HS-27A (cell line): ENCODE data around the gene METAP1.
"Not testable (repeated sequence)": the region's sequence is repeated elsewhere in the genome, so short reads cannot be mapped to it uniquely, and the experiment has no call there.

Source experiments
- DNase-seq: peaks from one replicate; pipeline ENCODE4 v3.0.0-alpha.2; 2012; ENCODE audit warnings: low read depth, missing footprints

The METAP1 gene

DNA sequence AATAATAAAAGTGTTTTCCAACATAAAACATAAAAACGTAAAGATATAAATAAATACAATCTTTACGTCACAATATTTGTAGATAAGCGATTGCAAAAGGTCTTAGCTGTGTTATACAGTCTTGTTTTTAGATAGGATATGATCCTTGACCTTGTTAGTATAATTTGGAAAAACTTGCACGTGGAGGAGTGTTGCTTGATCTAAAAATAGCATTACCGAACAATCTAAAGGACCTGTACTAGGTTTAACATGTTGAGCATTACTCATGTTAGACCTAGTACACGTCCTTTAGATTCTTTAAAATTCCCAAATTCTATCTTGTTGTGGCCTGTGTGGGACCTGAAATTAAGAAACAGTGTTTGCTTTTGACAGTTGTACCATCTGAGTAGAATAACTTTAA, 1.6 kb downstream of the METAP1 start:
- DNase-seq = no peak

DNA sequence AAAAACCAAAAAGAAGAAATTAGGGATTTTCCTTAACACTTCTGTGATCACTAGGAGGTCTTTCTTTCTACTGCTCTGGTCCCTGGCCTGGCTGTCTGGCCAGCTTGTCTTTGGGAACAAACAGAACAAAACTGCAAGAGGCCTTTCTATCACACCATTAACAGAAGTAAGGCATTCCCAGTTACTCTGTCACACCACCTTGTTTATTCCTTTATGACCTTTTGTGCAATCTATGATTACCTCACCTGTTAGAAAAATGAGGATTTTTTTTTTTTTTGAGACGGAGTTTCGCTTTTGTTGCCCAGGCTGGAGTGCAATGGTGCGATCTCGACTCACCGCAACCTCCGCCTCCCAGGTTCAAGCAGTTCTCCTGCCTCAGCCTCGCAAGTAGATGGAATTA, 3.0 kb downstream of the METAP1 start:
- DNase-seq = no peak

DNA sequence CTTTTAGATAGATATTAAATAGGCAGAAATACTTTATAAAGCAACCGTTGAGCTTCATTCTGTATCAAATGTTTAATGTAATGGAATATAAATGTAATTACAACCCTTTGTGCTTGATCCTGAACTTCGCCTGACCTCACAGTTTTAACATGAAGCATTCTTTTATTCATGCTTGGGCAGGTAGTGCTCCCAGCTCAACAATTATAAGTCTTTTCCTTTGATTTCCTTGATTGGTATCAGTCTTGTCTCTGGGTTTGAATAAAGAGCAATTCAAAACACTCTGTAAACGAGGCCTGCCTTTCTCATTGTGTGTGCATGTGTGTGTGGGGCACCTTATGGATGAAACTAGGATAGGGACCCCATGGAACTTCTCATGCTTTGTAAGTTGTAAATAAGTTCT, 6.8 kb downstream of the METAP1 start:
- DNase-seq = no peak

DNA sequence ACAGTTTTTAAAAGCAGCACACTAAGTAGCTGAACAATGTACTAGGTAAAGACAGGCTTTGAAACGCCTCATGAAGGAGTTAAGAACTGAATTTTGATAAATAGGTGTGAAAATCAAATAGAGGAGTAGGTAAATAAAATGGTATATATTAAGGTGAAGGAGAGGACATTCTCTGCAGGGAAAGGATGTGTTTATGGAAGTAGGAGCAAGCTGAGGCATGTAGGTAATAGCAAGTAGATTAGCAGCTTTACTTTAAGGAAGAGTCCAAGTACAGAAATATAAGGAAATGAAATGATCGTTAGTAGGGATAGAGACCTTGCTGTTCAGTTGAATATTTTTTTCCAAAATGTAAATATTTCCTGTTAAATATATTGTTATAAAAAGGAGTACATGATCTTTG, 12.5 kb downstream of the METAP1 start:
- no peak for DNase-seq

DNA sequence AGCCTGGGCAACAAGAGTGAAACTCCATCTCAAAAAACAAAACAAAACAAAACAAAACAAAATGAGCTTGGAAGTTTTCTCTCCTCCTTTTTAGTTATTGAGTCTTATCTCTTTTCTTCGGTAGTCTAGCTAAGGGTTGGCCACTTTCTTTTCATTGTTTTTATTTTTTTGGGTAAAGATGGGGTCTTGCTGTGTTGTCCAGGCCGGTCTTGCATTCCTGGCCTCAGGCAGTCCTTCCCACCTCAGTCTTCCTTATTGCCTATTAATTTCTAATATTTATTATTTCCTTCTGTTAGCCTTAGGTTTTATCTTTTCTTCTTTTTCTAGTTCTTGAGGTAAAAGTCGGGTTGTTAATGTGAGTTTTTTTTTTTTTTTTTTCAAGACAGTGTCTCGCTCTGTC, 16.4 kb downstream of the METAP1 start:
- no peak for DNase-seq

DNA sequence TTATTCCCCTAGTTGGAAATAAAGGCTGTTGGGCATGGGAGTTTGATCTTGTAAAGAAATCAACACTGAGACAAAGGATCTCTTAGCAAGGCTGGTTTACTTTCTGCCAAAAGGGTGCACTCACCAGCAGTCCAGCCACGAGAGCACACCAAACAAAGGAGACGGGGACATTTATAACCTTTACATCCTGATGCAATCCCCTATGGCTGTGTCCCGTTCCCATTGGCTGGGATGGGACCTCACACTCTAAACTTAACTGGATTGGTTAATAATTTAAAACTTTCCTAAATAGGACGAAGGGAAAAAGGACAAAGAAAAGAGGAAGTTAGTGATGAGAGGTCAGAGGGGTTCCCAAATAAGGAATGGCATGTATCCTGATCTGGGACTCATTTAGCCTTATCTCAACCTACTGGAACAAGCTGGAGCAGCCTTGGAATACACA, 17.9 kb downstream of the METAP1 start:
- no peak for DNase-seq

DNA sequence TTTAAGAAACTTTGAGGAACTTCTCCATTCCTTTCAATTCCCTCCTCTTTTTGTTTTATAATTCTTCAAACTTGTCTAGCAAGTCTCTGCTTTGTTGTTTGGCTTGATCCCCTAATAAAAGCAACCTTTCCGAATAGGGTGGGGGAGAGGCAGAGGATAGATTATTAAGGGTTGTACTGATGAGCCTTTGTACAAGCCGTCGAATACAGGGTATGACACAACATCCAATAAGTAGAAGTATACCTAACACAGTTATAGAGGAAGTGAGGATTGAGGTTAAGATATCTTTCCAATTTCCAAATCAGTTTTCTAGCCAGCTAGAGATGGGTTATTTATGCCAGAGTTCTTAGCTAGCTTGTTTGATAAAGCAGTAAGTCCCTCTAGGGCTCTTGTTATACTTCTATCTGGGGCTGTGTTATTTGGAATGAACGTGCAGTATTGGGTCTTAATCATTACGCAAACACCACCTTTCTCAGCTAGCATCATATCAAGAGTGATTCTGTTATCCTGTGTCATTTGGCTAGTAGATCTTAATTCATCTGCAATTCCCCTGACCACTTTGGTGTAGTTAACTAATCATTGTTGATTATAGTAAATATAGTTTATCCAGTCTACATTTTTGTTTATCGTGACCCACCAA, 18.5 kb downstream of the METAP1 start:
- DNase-seq = no peak

DNA sequence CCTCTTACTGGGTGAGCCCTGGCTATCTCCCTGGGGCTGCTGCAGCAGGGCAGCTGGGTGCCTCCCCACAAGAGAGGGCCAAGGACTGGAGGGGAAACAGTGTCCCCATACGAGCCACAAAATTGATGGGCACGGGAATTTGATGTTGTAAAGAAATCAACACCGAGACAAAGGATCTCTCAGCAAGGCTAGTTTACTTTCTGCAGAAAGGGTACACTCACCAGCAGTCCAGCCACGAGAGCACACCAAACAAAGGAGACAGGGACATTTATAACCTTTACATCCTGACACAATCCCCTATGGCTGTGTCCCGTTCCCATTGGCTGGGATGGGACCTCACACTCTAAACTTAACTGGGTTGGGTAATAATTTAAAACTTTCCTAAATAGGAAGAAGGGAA, 25.9 kb downstream of the METAP1 start:
- DNase-seq = no peak

DNA sequence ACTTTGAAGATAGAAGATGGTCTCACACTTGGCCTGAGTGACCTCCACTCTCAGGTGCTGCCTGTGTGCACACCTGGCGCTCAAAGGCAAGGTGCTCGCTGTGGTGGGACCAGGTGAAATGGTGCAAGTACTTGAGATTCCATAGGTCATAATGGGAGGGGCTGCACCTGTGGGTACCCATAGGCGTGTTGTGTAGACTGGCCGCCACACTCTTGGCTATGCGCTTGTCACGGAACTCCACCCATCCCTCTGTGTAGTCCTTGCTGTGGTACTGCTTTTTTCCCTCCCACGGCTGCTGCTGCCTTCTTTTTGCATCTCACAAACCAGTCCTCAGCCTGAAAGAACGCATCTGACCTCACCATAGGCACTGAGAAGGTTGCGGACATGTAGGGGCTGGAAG, 27.0 kb downstream of the METAP1 start:
- no peak for DNase-seq

DNA sequence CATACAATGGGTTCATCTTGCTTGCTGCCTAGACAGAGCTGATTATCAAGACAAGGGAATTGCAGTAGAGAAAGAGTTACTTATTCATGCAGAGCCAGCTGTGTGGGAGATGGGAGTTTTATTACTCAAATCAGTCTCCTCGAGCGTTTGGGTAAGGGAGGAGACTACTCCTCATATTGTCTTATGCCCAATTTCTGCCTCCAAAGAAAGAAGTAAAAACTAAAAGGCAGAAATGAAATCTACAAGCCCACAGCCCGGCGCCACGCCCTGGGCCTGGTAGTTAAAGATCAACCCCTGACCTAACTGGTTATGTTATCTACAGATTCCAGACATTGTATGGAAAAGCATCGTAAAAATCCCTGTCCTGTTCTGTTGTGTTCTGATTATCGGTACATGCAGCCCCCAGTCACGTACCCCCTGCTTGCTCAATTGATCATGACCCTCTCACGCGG, 28.3 kb downstream of the METAP1 start:
- not testable (repeated sequence) for DNase-seq

DNA sequence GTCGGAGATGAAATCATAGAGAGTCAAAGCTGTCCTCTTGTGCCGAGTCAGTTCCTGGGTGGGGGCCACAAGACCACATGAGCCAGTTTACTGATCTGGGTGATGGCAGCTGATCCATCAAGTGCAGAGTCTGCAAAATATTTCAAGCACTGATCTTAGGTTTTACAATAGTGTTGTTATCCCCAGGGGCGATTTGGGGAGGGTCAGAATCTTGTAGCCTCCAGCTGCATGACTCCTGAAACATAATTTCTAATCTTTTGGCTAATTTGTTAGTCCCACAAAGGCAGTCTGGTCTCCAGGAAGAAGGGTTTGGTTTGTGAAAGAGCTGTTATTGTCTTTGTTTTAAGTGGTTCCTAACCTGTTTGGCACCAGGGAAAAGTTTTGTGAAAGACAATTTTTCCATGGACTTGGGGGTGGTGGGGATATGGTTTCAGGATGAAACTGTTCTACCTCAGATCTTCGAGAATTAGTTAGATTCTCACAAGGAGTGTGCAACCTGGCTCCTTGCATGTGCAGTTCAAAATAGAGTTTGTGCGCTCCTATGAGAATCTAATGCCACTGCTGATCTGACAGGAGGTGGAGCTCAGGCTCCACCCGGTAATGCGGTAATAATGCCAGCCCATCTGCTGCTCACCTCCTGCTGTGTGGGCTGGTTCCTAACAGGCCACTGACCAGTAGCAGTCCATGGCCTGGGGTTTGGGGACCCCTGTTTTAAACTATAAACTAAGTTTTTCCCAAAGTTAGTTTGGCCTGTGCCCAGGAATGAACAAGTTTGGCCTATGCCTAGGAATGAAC, 29.2 kb downstream of the METAP1 start:
- no peak for DNase-seq

DNA sequence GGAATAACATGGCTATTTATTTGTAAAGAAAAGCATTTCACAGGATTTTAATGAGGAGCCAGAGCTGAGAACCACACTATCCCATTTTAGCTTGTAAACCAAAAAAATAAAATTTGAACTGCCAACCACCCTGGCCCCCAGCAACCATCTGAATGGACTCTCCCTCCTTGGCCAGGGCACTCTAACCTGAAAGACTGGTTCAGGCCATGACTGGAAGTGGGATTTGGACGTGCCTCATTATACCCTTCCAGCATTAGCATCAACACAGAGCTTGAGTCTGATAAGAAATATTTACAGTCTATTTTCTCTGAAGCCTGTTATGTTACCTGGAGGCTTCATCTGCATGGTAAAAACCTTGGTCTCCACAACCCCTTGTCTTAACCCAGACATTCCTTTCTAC, 30.0 kb downstream of the METAP1 start:
- no peak for DNase-seq

DNA sequence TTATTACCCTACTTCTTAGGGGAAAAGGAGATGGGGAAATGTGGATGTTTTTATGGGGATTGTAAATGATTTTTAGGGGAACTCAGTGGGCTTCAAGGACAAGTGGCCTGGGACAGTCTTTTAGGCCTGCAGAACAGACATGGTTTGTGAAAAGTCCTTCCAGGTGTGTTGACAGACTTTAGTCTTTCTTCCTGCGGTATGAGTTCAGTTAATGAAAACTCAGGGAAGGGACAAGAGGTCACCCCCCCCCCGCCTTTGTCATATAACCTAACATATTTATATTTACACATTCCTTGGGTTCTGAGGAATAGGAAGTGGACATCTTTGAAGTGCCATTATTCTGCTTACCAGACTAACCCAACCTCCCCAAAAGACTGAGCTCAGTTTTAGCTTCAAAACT, 31.8 kb downstream of the METAP1 start:
- DNase-seq = no peak

DNA sequence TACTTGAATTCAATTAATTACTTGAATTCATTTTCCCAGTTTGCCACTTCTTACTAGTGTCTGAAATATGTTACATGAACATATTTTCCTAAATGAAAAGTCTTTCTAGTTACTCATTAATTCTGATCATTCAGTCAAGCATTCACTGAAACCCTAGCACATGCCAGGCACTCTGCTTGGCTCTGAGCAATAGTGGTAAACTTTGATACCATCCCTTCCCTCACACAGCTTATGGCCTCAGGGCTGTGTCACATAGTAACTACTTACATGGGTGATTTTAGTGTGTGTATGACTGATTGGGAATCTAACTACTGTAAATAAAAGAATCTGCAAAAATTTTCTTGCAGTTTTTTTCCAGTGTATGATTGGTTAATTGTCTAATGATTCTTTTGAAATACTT, 32.7 kb downstream of the METAP1 start:
- DNase-seq = no peak

DNA sequence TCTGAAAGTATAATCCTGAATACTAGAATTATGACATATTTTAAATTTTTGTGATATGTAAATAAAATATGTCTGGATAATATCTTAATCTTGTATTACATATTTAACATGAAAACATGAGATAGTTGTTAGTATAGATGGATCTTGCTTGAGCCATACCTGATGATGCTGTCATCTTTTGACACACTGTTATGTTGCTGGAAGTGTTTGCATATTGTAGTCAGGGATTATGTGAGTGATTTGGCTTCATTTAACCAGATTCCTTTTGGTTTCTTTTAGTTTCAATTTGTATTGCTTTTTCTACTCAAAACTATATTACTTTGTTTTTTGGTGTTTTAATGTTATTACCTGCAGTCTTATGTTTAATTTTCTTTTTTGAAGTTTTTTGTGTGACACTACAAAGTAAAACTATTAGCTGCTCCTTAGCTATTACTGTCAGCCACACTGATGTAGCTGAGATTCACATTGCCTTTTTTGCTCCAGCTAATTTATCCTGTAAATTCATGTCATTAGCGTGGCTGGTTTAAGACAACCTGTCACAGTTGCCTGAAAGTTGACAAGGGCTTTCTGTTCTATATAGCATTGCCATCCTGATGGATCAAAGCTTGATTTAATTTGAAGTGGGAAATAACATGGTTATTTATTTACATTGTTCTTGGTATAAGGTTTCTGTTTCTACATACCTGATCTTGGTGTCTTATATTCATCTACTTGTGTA, 33.7 kb downstream of the METAP1 start:
- DNase-seq = no peak

DNA sequence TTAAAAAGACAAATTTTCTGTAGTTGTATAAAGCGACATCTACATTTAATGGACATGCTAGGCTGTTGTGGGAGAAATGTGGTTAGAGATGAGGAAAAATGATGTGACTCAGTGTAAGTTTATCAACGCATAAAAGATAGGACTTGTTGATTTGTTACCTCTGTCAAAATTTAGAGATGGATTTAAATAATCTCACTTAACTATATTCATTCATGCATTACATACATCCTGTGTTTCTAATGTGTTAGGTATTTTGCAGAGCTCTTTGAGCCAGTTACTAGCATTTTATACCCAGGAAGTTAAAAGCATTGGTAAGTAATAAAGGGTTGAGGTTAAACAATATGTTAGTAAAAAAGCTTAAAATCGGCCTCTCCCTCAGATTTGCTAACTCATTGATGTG, 34.3 kb downstream of the METAP1 start:
- DNase-seq = no peak

DNA sequence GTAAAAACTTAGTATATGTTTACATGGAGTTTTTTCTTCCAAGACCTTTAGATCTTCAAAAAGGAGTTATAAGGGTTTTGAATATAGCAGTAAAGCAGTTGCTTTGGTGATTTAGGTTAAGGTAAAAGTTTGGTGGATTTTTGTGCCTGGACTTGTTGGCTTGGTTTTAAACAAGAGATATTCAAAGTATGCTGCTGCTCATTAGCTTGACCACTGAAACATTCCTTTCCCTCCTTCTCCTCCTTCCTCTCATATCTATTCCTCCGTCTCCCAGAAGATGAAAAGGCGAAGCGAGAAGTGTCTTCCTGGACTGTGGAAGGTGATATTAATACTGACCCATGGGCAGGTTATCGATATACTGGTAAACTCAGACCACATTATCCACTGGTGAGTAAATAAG, 38.4 kb downstream of the METAP1 start:
- DNase-seq = no peak

DNA sequence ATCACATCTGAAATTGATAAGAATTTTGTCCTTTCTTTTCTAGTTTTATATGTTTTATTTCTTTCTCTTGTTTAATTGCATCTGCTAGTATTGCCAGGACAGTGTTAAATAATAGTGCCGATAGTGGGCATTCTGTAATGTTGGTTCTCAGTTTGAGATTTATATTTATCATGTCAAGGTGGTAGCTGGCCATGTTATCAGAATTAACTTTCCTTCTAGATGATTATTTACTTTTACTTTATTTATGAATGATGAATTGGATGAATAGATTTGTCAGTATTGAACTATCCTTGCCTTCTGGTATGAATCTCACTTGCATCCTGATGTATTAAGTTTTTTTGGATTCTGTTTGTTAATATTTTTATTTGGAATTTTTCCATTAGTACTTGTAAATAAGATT, 42.7 kb downstream of the METAP1 start:
- DNase-seq = no peak

DNA sequence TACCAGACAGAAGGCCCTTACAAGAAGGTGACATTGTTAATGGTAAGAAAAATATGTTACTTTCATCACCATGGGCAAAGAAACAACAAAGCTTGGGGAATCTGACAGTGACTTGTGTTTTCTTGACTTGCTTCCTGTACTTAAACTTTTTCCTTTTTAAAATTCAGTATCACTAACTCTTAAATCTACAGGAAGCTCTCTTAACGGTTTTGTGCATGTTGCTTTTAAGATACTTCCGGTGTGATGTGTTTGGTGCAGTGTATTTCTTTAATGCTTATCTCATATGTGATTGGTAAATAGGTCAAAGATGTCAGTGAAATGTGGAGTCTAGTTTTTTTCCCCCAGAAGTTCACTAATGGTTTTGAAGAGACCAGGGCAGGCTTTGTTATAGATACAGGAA, 47.8 kb downstream of the METAP1 start:
- DNase-seq = no peak

DNA sequence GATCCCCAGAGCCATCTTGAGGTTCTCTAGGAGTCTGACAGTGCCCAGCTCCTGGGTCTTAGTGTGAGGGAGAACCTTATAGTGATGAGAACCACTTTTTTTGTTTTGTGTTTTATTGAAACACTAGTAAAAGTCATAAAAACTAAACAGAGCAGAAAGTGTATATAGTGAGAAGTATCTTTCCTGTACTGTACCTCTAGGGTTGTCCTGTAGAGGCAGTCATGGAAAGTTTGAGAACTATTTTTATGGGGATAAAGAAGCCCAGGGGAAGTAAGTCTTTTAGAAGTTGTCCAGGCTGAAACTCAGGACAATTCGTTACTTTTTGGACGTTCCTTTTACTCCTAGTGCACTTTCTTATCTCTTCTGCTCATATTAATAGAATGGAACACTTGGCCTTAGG, 52.2 kb downstream of the METAP1 start:
- no peak for DNase-seq

DNA sequence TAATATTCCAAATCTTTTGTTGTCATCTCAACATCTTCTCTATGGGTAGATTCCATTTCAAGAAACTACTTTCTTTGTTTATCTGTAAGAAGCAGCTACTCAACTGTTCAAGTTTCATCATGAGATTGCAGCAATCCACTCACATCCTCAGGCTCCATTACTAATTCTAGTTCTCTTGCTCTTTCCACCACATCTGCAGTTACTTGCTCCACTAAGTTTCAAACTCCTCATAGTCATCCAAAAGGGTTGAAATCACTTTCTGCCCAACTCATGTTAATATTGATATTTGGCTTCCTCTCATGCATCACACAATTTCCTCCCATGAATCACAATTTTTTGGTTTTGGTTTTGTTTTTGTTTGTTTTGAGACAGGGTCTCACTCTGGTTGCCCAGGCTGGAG, 57.4 kb downstream of the METAP1 start:
- DNase-seq = no peak

DNA sequence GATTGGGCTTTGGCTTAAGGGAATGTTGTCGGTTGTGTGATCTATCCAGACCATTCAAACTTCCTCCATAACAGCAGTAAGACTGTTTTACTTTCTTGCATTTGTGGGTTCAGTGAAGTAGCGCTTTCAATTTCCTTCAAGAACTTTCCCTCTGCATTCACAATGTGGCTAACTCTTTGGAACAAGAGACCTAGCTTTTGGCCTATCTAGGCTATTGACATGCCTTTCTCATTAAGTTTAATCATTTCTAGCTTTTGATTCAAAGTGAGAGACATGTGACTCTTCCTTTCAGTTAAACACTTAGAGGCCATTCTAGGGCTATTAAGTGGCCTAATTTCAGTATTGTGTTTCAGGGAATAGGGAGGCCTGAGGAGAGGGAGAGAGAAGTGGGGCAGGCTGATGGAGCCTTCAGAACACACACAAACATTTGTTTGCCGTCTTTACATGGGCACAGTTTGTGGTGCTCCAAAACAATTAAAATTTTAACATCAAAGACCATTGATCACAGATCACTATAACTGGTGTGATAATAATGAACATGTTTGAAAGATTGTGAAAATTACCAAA, 59.0 kb downstream of the METAP1 start:
- DNase-seq = no peak

DNA sequence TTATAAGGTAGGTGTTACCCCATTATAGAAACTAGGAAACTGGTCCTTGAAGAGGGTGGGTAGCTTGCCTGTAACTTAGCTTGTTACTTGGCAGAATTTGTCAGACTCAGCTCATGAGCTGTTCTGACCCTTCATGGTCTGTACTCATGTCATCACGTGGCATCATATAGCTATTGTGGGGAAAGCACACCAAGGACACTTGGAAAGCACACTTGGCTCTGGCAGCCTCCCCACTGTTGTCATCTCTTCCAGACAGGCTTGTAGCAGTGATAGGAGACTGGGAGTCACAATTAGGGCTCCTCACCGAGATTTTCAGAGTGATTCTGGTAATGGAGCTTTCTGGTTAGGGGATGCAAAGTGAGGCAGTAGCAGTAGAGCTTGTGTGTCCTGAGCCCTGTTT, 62.7 kb downstream of the METAP1 start:
- no peak for DNase-seq
